Measurements from ENCODE around the gene NRXN3. TPM values are rescaled to one million over a fixed set of nuclear protein-coding genes. Genes with fewer than 3 reads are reported as not detected.

The NRXN3 gene
- total and polyA plus RNA-seq, 2 of the 4 experiments (the other 2 are of a cell fraction) = 4.8 to 25.1 TPM

DNA sequence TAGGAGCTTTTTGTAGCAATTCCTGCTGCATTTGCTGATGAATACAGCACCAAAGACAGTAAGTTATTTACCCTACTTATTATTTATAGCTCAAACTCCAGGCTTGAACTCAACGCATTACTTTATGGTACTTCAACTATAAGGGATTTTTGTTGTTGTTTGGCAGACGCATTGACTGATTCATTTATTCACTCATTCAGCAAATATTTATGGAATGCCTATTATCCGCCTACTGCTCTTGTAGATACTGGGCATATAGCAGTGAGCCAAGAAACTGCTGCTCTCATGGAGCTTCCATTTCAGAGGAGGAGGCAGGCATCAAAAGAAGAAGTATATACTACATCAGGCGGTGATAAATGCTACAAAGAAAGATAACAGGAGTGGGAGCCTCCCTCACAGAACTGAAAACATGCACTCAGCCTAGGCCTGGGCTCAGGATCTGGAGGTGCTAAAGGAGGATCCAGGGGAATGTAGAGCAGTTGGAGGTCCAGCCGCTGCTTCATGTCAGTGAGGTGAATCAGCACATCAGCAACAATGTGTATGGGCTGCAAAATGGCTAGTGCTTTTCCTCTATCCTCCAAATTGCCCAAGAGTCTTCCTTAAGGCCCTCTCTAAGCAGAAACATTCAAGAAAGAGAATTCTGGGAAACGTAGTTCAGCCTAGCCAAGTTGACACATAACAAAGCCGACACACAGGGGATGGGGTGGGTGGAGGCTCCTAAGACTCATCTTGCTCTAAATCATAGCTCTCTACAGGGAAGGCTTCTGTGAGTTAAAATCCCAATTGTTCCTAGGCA is 157.5 kb downstream of the NRXN3 start:
- no peaks in the 10 kb centered on the region for H4K20me1 ChIP-seq (ENCODE audit: insufficient read depth, low read length)
- H3K27me3 ChIP-seq (ENCODE audit: control insufficient read depth, insufficient read depth, low read length) = no peaks in the 10 kb centered on the region
- no peak overlapping the region for H4K91ac ChIP-seq (ENCODE audit: insufficient read depth, low read depth, low read length)
- no peak overlapping the region for H3K23ac ChIP-seq (ENCODE audit: low read depth, low read length)
- no peak overlapping the region for H2BK120ac ChIP-seq (ENCODE audit: low read depth, low read length)
- dilution Hi-C loops (cut with HindIII; ENCODE audit: low sequenced_read_pairs, unreplicated experiment) = no loop called here
- in situ Hi-C loops (cut with MboI; ENCODE audit: low sequenced_read_pairs) = no loop called here
- WGBS, 2 experiments (ENCODE audit: extremely low coverage in 2 of 2, insufficient read length in 1 of 2) = no CpG with 5 or more reads among the region's 7 CpGs
- no TSS peak for BruUV-seq (replicated peaks)
- no peak overlapping the region for H3K18ac ChIP-seq (ENCODE audit: low read depth, low read length)
- no peak overlapping the region for H4K5ac ChIP-seq (ENCODE audit: low read depth, low read length)
- no peak overlapping the region for H2AFZ ChIP-seq (replicated peaks; ENCODE audit: low read length, poor library complexity)
- no peak overlapping the region for H3K14ac ChIP-seq (replicated peaks; ENCODE audit: low read depth, low read length)
- peaks cover 22% of the 10 kb centered on the region for H3K9me3 ChIP-seq (ENCODE audit: control insufficient read depth, insufficient read depth, low read length)
- ChIA-PET POLR2A (ENCODE audit: unreplicated experiment) (no interaction called here), CTCF (no interaction called here)
- no peak overlapping the region for H2AK5ac ChIP-seq (ENCODE audit: low read depth, low read length)
- no peaks in the 10 kb centered on the region for H3K4me1 ChIP-seq (ENCODE audit: control insufficient read depth, insufficient read depth, low read length)
- no peak overlapping the region for H2BK15ac ChIP-seq (ENCODE audit: low read depth, low read length)
- H3K4me2 ChIP-seq (ENCODE audit: low read depth, low read length) = no peak overlapping the region
- H3K4me3 ChIP-seq (ENCODE audit: insufficient read depth, low read depth, low read length) = no peak overlapping the region
- ATAC-seq (ENCODE audit: low read depth) (no peak), DNase-seq (no peak)
- no peak overlapping the region for H3K4ac ChIP-seq (ENCODE audit: low read depth, low read length)
- no peak overlapping the region for H3K56ac ChIP-seq (ENCODE audit: extremely low read depth, insufficient read depth, low read length)
- no peak overlapping the region for H4K8ac ChIP-seq (ENCODE audit: low read depth in 2 of 2, low read length in 2 of 2)
- intact Hi-C loops (cut with micrococcal nuclease) = no loop called here
- TF ChIP-seq, protein P1, sequence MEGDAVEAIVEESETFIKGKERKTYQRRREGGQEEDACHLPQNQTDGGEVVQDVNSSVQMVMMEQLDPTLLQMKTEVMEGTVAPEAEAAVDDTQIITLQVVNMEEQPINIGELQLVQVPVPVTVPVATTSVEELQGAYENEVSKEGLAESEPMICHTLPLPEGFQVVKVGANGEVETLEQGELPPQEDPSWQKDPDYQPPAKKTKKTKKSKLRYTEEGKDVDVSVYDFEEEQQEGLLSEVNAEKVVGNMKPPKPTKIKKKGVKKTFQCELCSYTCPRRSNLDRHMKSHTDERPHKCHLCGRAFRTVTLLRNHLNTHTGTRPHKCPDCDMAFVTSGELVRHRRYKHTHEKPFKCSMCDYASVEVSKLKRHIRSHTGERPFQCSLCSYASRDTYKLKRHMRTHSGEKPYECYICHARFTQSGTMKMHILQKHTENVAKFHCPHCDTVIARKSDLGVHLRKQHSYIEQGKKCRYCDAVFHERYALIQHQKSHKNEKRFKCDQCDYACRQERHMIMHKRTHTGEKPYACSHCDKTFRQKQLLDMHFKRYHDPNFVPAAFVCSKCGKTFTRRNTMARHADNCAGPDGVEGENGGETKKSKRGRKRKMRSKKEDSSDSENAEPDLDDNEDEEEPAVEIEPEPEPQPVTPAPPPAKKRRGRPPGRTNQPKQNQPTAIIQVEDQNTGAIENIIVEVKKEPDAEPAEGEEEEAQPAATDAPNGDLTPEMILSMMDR (conservative IDR thresholded peaks at IDR 0.05; ENCODE audit: low read depth, low read length) = no peak
- TF ChIP-seq MXI1 (IDR thresholded peaks at IDR 0.05; ENCODE audit: borderline replicate concordance, low read depth, low read length) (no peak), BHLHE40 (IDR thresholded peaks at IDR 0.05; ENCODE audit: low read depth, low read length) (no peak), MAZ (IDR thresholded peaks at IDR 0.05; ENCODE audit: borderline replicate concordance, low read depth, low read length) (no peak), CHD1 (IDR thresholded peaks at IDR 0.05; ENCODE audit: low read depth, low read length) (no peak), NFE2L2 (IDR thresholded peaks at IDR 0.05; ENCODE audit: low read depth, low read length) (no peak), FOS (IDR thresholded peaks at IDR 0.05; ENCODE audit: low read depth, low read length) (no peak), CEBPB (IDR thresholded peaks at IDR 0.05; ENCODE audit: low read depth, low read length) (no peak), SMC3 (IDR thresholded peaks at IDR 0.05; ENCODE audit: low read depth, low read length) (no peak), POLR2A (IDR thresholded peaks at IDR 0.05; ENCODE audit: low read depth, low read length) (no peak), RCOR1 (IDR thresholded peaks at IDR 0.05; ENCODE audit: insufficient replicate concordance, low read length) (no peak), RFX5 (IDR thresholded peaks at IDR 0.05; ENCODE audit: low read depth, low read length) (no peak), MAFK (IDR thresholded peaks at IDR 0.05; ENCODE audit: low read depth, low read length) (no peak), RAD21 (IDR thresholded peaks at IDR 0.05; ENCODE audit: low read length) (no peak)
- TF ChIP-seq, protein P2, sequence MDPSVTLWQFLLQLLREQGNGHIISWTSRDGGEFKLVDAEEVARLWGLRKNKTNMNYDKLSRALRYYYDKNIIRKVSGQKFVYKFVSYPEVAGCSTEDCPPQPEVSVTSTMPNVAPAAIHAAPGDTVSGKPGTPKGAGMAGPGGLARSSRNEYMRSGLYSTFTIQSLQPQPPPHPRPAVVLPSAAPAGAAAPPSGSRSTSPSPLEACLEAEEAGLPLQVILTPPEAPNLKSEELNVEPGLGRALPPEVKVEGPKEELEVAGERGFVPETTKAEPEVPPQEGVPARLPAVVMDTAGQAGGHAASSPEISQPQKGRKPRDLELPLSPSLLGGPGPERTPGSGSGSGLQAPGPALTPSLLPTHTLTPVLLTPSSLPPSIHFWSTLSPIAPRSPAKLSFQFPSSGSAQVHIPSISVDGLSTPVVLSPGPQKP (IDR thresholded peaks at IDR 0.05; ENCODE audit: borderline replicate concordance, low read depth, low read length) = no peak
- TF ChIP-seq, protein P3, sequence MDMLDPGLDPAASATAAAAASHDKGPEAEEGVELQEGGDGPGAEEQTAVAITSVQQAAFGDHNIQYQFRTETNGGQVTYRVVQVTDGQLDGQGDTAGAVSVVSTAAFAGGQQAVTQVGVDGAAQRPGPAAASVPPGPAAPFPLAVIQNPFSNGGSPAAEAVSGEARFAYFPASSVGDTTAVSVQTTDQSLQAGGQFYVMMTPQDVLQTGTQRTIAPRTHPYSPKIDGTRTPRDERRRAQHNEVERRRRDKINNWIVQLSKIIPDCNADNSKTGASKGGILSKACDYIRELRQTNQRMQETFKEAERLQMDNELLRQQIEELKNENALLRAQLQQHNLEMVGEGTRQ (IDR thresholded peaks at IDR 0.05; ENCODE audit: low read depth, low read length) = no peak
- H3K36me3 ChIP-seq (ENCODE audit: control insufficient read depth, insufficient read depth, low read length) = no peaks in the 10 kb centered on the region
- H3K79me1 ChIP-seq (ENCODE audit: low read depth in 1 of 2, low read length in 2 of 2) = no peaks in the 10 kb centered on the region
- H2BK5ac ChIP-seq (ENCODE audit: low read depth, low read length, poor library complexity, severe bottlenecking) = no peak overlapping the region
- H2AK9ac ChIP-seq (replicated peaks; ENCODE audit: low read depth, low read length, poor library complexity) = no peak overlapping the region
- no peak overlapping the region for H2BK20ac ChIP-seq (ENCODE audit: low read depth, low read length)
- no peaks in the 10 kb centered on the region for H3K9me1 ChIP-seq (ENCODE audit: insufficient read depth, low read length)
- no peak overlapping the region for H3K9ac ChIP-seq (ENCODE audit: low read depth, low read length)
- no peak overlapping the region for H3K27ac ChIP-seq (ENCODE audit: insufficient read depth, low read length)

Data from IMR-90 (cell line).